RWPE2 (cell line): ENCODE data around the gene INPP5A.

Experiments used
- ATAC-seq: fragments of 200-7000 bp; cut with Tn5 transposase; 3 replicates; pipeline ENCODE4 v1.9.1; 2021; ENCODE audit warnings: low read depth
- DNase-seq: peaks from one replicate; pipeline ENCODE4 v3.0.0-alpha.2; 2020; ENCODE audit warnings: low spot score
- H3K27ac ChIP-seq: fragments of 450-650 bp; 2 replicates; pipeline ENCODE4 v1.5.1; 2017; ENCODE audit warnings: mild to moderate bottlenecking; ENCODE audit not compliant: poor library complexity, severe bottlenecking
- H3K27me3 ChIP-seq: fragments of 250-450 bp; sonication (Bioruptor Pico); 2 replicates; pipeline ENCODE4 v1.5.1; 2021; ENCODE audit warnings: mild to moderate bottlenecking, moderate library complexity; ENCODE audit not compliant: insufficient read depth, poor library complexity, severe bottlenecking
- H3K36me3 ChIP-seq: fragments of 250-450 bp; sonication (Bioruptor Pico); 2 replicates; pipeline ENCODE4 v1.5.1; 2020; ENCODE audit warnings: low read depth, mild to moderate bottlenecking, moderate library complexity
- H3K4me1 ChIP-seq: fragments of 250-450 bp; sonication (Bioruptor Pico); 2 replicates; pipeline ENCODE4 v1.5.1; 2021; ENCODE audit warnings: mild to moderate bottlenecking, moderate library complexity; ENCODE audit not compliant: insufficient read depth, poor library complexity, severe bottlenecking
- H3K4me3 ChIP-seq: fragments of 250-450 bp; sonication (Bioruptor Pico); 2 replicates; pipeline ENCODE4 v1.5.1; 2021; ENCODE audit warnings: mild to moderate bottlenecking, moderate library complexity; ENCODE audit not compliant: severe bottlenecking
- H3K9me3 ChIP-seq: fragments of 250-450 bp; sonication (Bioruptor Pico); 2 replicates; pipeline ENCODE4 v1.5.1; 2021; ENCODE audit warnings: mild to moderate bottlenecking, moderate library complexity; ENCODE audit not compliant: severe bottlenecking
- CTCF ChIP-seq: fragments of 450-650 bp; IDR thresholded peaks from one replicate; pipeline ENCODE4 v1.5.1; 2017; ENCODE audit warnings: mild to moderate bottlenecking, moderate library complexity; ENCODE audit not compliant: poor library complexity, severe bottlenecking

Gene INPP5A

GRCh38 chr10:132735923-132736391 lies 198.4 kb downstream of the INPP5A start:
- Histone ChIP-seq H3K9me3 (no peaks in the 10 kb centered on the region), H3K27me3 (no peaks in the 10 kb centered on the region), H3K4me1 (no peaks in the 10 kb centered on the region), H3K27ac (no peak overlapping the region), H3K36me3 (no peaks in the 10 kb centered on the region), H3K4me3 (no peak overlapping the region)
- ATAC-seq: no peak
- no peak for DNase-seq
- TF ChIP-seq CTCF: no peak

- Histone ChIP-seq H3K4me3 (no peak overlapping the region), H3K27me3 (no peaks in the 10 kb centered on the region), H3K9me3 (no peaks in the 10 kb centered on the region), H3K36me3 (no peaks in the 10 kb centered on the region), H3K27ac (no peak overlapping the region), H3K4me1 (no peaks in the 10 kb centered on the region)
- no peak for TF ChIP-seq CTCF
- ATAC-seq (no peak), DNase-seq (no peak)
Measured at GRCh38 chr10:132737390-132738048, 199.9 kb downstream of the INPP5A start.

GRCh38 chr10:132738454-132739224 lies 201.1 kb downstream of the INPP5A start:
- H3K4me1 ChIP-seq: no peaks in the 10 kb centered on the region
- no peak overlapping the region for H3K4me3 ChIP-seq
- H3K36me3 ChIP-seq: no peaks in the 10 kb centered on the region
- no peaks in the 10 kb centered on the region for H3K9me3 ChIP-seq
- TF ChIP-seq CTCF: no peak
- ATAC-seq (no peak), DNase-seq (no peak)
- no peak overlapping the region for H3K27ac ChIP-seq
- no peaks in the 10 kb centered on the region for H3K27me3 ChIP-seq

GRCh38 chr10:132739225-132739613 lies 201.6 kb downstream of the INPP5A start:
- no peaks in the 10 kb centered on the region for H3K4me1 ChIP-seq
- no peak overlapping the region for H3K4me3 ChIP-seq
- ATAC-seq: no peak
- no peaks in the 10 kb centered on the region for H3K27me3 ChIP-seq
- no peaks in the 10 kb centered on the region for H3K9me3 ChIP-seq
- no peak for DNase-seq
- H3K36me3 ChIP-seq: no peaks in the 10 kb centered on the region
- no peak overlapping the region for H3K27ac ChIP-seq
- TF ChIP-seq CTCF: no peak

GRCh38 chr10:132740588-132740987 lies 203.0 kb downstream of the INPP5A start:
- no peak overlapping the region for H3K4me3 ChIP-seq
- TF ChIP-seq CTCF: no peak
- H3K27me3 ChIP-seq: no peaks in the 10 kb centered on the region
- H3K36me3 ChIP-seq: no peaks in the 10 kb centered on the region
- no peak overlapping the region for H3K27ac ChIP-seq
- no peak for ATAC-seq
- DNase-seq: no peak
- no peaks in the 10 kb centered on the region for H3K4me1 ChIP-seq
- H3K9me3 ChIP-seq: no peaks in the 10 kb centered on the region
